Panc1 (cell line): ENCODE measurements around the gene NDUFV1.

Experiments
- CTCF ChIP-seq: fragments of 450-650 bp; IDR thresholded peaks from 2 replicates; pipeline ENCODE4 v1.5.1; 2017; ENCODE audit warnings: mild to moderate bottlenecking
- REST ChIP-seq, 2 experiments: IDR thresholded peaks; 2 replicates each; pipeline ENCODE4 v1.6.1; 2011 to 2012; ENCODE audit warnings: low read depth in 2 of 2, control low read depth in 1 of 2, low read length in 1 of 2, mild to moderate bottlenecking in 1 of 2, moderate library complexity in 1 of 2; ENCODE audit not compliant: insufficient read depth in 1 of 2
- SIN3A ChIP-seq: IDR thresholded peaks from 2 replicates; pipeline ENCODE4 v1.6.1; 2012; ENCODE audit warnings: low read depth, mild to moderate bottlenecking, low read length, moderate library complexity, borderline replicate concordance; ENCODE audit not compliant: insufficient read depth

- TF ChIP-seq REST (IDR thresholded peaks at IDR 0.05; ENCODE audit: insufficient read depth in 1 of 2, low read depth in 2 of 2, low read length in 1 of 2) = no peak
- no peak for TF ChIP-seq CTCF
- no peak for TF ChIP-seq SIN3A
These were observed 32.7 kb downstream of the NDUFV1 start, which contains the start of gene TBX10 for GRCh38 chr11:67639438-67639859.
